Measurements from ENCODE around the gene CORO7. TPM values are rescaled to one million over a fixed set of nuclear protein-coding genes. Genes with fewer than 3 reads are reported as not detected.
"Not testable (repeated sequence)": the region's sequence is repeated elsewhere in the genome, so short reads cannot be mapped to it uniquely, and the experiment has no call there.

CORO7 gene
- polyA plus RNA-seq, 4 donors = 14.1 to 24.9 (median 21.6) TPM

DNA sequence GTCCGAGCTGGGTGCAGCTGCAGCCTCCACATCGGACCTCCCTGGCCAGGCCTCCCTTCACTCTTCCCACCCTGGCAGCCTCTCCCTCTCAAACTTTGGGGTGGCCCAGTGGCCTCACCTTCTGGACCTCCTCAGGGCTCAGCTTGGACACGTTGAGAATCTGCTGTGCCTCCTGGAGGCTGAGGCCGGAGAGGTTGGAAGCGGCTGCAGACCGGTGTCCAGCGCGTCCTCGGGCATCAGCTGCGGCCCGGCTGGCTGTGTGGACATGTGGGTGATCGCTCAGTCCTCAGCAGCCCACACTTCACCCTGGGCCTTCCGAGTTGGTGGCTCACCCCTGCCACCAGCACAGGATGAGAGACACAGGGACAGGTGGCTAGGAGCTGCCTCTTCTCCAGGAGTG lies 75.1 kb downstream of the CORO7 start:
- DNase-seq (ENCODE audit: low read depth in 4 of 4, low spot score in 2 of 4) = no peak

DNA sequence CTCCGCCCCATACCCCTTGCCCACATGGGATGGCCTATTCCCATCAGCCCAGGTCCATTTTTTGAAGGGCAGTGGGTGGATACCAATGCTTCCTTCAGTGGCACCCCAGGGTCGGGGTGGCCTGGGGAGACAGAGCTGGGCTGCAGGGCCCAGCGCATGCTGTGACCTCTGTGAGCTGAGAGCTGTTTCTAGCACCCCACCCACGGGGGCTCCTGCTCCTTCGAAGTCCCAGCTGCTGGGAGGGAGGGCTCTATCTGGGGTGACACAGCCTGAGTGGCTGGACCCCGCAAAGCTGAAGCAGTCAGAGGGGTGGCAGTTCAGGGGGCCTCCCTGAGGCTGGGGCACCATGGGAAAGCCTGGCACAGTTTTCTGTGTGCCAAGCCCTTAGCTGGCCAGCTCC lies 76.0 kb downstream of the CORO7 start:
- no peak for DNase-seq (ENCODE audit: low read depth in 4 of 4, low spot score in 2 of 4)

DNA sequence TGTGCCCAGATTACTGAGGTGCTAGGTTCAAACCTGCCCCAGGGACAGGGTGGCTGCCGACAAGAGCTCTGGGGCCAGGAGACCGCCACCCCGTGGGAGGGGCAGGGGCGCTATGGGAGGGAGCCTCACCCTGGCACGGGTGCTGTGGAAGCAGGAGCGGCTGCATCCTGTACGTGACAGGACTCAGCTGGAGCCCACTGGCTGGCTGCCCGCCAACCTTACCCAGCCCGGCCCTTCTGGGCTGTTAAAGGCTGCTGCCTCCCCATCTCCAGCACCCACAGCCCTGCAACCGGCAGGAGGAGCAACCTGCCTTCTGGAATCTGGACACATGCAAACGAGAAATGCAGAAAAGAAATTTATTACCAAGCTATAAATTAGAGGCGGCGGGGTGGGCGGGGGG lies 76.5 kb downstream of the CORO7 start:
- no peak for DNase-seq (ENCODE audit: low read depth in 4 of 4, low spot score in 2 of 4)

DNA sequence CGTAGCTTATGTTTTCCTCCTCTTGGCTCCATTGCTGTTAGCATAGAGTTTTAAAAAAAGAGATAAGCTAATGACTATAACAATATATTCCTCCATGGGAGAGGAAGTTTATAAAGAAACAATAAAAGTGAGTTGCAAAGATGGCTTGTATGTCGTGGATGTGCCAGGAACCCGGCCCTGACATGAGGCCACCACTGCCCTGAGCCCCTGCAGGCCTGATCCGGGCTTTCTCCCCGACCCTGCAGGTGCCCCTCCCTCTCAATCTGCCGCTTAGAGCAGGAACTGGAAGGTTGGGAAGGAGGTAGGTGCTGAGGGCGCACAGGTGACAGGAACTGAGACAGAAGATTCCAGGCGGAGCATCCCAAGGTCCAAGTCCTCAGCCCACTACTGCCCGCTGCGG lies 76.9 kb downstream of the CORO7 start:
- no peak for DNase-seq (ENCODE audit: low read depth in 4 of 4, low spot score in 2 of 4)

DNA sequence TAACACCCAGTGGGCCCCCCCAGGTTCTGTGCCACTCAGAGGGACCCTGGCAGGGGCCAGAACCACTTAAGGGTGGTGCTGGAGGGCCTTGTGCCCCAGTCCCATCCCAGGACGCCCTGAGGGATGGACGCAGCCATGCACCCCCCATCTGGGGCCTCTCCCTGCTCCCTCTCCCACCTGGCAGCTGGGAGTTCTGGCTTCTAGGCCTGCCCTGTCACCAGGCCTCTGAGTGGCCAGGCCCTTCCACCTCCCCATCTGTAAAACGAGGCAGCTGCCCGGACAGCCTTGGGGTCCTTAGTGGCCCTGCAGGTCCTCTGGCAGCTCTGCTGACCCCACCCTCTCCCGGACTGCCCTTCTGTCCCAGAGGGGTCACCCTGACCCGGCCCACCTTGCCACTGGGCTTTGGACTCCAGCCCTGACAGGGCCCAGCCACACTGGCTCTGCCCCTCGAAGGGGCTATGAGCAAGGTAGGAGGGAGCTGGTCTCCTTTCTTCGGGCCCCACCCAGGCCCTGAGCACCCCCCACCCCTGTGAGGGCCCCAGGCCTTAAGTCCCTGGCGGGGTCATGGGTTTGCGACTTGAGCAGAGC lies 77.6 kb downstream of the CORO7 start:
- DNase-seq (ENCODE audit: low read depth in 4 of 4, low spot score in 2 of 4) = no peak

DNA sequence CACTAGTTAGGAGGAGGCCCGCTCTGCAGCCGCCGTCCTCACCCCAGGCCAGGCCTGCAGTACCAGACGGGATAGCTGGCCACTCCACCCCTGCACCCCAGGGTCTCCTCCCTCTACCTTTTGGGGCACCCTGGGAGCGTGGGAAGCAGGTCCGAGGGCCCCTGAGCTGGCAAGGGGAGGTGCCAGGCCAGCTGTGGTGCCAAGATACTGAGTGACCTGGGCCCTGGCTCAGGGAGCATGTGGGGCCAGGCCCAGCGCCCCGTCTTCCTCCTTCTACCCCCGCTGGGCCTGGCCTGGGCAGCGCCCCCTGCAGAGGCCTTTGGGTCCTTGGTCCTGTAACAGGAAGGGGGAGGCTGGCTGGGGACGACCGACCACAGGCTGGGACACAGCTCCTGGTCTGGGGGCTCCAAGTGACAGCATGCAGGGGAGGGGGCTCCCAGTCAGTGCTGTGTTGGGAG lies 78.2 kb downstream of the CORO7 start:
- no peak for DNase-seq (ENCODE audit: low read depth in 4 of 4, low spot score in 2 of 4)

DNA sequence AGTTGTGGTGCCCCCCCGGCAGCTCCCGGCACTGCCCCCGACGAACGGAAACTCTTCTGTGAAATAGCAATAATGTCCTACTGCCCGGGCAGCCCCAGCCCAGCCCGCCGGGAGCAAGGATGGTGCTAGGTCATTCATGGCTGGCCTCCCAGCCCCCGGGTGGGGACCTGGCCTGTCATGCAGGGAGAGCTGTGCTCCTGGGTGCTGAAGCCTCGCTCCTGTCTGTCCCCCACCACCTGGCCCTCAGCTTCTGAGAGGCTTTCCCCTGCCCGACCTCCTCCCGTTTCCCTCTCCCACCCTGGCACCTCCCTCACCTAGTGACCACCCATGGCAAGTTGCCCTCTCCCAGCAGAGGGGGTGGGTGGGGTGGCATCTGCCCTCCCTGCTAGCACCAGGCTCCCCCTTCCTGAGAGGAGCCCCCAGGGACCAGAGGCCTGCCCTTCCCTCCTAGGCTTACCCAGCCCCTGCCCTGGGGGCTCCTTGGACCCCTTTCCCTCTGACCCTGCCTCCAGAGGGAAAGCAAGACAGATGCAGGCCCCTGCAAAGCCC lies 78.8 kb downstream of the CORO7 start:
- no peak for DNase-seq (ENCODE audit: low read depth in 4 of 4, low spot score in 2 of 4)

DNA sequence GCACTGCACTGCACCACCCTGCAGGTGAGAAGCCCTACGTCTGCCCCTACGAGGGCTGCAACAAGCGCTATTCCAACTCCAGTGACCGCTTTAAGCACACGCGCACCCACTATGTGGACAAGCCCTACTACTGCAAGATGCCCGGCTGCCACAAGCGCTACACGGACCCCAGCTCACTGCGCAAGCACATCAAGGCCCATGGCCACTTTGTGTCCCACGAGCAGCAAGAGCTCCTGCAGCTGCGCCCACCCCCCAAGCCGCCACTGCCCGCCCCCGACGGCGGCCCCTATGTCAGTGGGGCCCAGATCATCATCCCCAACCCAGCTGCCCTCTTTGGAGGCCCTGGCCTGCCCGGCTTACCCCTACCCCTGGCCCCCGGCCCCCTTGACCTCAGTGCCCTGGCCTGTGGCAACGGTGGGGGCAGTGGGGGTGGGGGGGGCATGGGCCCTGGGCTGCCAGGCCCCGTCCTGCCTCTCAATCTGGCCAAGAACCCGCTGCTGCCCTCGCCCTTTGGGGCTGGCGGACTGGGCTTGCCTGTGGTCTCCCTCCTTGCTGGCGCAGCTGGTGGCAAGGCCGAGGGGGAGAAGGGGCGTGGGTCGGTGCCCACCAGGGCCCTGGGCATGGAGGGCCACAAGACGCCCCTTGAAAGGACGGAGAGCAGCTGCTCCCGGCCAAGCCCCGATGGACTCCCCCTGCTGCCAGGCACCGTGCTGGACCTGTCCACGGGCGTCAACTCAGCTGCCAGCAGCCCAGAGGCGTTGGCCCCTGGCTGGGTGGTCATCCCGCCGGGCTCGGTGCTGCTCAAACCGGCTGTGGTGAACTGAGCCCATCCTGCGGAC lies 79.5 kb downstream of the CORO7 start:
- no peak for DNase-seq (ENCODE audit: low read depth in 4 of 4, low spot score in 2 of 4)

DNA sequence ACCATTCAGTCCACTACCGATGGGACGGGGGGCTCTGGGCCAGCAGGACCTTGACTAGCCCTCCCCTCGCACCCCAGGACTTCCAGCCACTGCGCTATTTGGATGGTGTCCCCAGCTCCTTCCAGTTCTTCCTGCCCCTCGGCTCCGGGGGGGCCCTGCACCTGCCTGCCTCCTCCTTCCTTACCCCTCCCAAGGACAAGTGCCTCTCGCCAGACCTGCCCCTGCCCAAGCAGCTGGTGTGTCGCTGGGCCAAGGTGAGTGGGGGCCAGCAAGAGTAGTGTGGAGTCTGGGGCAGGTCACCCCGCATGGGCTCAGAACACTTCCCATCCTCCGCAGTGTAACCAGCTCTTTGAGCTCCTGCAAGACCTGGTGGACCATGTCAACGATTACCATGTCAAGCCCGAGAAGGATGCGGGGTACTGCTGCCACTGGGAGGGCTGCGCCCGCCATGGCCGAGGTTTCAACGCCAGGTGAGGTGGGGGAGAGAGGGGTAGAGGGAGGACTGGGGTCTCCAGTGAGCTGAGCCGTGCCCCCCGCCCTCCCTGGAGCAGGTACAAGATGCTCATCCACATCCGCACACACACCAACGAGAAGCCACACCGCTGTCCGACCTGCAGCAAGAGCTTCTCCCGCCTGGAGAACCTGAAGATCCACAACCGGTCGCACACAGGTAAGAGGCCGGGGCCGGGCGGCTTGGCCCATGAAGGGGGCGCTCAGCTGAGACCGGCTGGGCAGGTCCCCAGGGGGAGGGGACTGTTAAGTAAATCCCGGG lies 81.5 kb downstream of the CORO7 start:
- DNase-seq (ENCODE audit: low read depth in 4 of 4, low spot score in 2 of 4) = no peak

DNA sequence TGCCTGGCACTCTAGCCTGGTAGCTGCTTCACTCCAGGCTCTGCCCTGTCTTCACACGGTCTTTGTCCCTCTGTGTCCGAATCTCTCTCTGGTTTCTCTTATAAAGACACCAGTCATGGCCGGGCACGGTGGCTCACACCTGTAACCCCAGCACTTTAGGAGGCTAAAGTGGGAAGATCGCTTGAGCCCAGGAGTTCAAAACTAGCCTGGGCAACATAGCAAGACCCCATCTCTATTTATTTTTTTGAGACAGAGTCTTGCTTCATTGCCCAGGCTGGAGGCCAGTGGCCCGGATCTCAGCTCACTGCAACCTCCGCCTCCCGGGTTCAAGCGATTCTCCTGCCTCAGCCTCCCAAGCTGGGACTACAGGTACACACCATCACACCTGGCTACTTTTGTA lies 82.7 kb downstream of the CORO7 start:
- DNase-seq (ENCODE audit: low read depth in 4 of 4, low spot score in 2 of 4) = not testable (repeated sequence)

DNA sequence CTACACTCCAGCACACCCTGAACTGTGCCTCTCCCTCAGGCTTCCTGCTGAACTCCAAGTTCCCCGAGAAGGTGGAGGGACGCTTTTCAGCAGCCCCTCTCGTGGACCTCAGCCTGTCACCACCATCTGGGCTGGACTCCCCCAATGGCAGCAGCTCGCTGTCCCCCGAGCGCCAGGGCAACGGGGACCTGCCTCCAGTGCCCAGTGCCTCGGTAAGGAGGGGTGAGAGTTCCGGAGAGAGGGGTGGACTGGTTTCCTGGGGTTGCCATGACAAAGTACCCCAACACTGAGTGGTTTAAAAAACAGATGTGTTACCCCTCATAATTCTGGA lies 83.1 kb downstream of the CORO7 start:
- DNase-seq (ENCODE audit: low read depth in 4 of 4, low spot score in 2 of 4) = no peak

DNA sequence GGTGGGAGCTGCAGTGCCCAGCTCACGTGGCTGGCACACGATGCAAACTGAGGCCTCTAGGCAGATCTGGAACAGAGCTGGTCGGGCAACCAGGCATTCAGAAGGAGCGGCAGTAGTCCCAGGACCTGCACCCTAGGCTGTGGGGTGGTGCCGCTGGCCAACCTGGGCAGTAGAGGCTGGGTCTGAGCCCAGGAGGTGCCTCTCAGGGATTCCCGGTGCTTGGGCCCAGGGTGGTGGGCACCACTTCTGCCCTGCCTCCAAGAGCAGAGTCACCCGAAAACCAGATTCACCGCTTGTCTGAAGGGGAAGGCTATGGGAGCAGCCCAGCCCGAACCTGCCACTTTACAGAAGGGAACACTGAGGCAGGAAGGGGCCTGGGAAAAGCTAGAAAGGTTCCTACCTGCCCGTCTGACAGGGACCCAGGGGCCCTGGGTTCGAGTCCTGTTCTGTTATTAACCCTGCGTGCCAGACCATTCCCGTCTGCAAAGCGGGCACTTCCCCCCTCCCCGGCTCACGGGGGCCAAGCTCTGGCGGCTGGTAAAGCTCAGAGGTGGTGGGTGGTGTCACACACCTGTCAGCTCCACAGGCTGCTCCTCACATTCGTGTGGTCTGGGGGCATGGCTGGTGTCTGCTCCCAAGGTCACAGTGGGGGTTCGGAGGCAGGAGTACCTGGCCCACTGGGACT lies 83.6 kb downstream of the CORO7 start:
- DNase-seq (ENCODE audit: low read depth in 4 of 4, low spot score in 2 of 4) = no peak

DNA sequence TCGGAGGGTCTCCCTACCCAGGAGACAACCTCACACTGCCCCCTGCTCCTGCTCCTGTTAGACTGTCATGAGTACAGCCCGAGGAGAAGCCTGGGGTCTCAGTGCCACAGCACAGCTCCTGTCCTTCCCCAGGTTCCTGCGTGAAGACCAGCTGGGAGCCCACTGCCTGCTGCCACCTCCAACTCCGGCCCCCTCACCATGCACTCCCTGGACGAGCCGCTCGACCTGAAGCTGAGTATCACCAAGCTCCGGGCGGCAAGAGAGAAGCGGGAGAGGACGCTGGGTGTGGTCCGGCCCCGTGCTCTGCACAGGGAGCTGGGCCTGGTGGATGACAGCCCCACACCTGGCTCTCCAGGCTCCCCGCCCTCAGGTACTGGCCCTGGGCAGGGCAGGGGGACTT lies 84.3 kb downstream of the CORO7 start:
- no peak for DNase-seq (ENCODE audit: low read depth in 4 of 4, low spot score in 2 of 4)

DNA sequence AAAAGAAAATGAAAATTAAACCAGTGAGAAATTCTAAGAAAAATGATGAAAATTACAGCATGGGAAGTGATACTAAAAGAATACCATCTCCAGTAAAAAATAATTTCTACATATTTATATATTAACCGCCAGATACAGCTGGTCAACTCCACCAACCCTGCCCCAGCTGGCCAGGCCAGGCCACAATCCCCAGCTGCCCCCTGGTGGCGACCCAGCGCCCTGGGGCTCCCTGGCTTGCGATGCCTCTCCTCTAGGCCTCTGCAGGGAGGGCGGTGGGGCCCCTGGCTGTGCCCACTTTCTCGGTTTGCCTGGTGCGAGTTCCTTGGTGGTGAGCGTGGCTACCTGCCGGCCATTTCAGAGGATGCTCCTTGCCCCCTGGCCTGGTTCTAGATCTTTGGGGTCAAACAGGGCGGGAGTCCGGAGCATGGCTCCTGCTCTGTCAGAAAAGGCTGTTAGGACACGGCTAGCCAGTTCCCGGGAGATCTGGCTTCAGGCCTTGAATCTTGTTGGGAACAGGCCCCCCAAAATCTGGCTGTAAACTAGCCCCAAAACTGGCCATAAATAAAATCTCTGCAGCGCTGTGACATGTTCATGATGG lies 86.0 kb downstream of the CORO7 start:
- DNase-seq (ENCODE audit: low read depth in 4 of 4, low spot score in 2 of 4) = no peak

DNA sequence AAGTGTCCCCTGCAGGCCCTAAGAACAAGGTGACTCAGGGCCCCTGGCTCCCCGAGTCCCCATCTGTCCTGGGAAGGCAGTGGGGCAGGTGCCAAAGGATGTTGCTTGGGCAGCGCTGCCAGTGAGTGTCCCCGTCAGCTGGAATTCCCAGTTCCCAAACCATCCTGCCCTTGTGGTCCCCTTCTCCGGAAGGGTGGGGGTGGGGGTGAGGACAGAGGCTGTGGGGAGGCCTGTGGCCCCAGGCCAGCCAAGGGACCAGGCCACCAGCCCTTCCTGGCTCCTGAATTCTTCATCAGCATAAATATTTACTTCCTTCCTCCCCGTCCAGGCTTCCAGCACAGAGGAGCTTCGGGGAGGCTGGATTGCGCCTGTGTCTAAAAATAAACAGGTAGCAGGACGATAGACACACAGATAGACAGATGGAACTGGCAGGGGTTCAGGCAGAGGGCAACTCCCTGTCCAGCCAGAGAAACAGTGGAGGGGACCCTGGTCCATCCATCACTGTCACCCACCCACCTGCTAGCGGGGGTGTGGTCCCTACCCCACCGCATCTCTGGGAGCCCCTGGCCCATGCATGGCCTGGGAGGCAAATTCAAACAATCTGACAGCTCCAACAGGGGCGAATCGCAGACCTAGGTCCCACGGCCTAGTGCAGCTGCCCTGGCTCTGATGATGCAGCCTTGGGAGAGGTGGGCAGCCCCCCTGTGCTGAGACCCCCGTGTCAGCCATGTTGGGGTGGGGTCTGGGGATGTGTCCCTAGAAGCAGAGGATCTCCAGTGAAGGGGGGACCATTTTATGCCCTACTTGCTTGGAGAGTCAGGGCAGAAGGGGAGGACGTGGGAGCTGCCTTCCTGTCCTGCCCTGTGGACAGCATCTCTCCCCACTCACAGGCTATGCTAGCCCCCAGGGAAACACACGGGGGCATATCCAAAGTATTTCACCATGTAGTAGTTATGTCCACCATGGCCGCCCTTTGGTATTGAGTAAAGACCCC lies 87.3 kb downstream of the CORO7 start:
- no peak for DNase-seq (ENCODE audit: low read depth in 4 of 4, low spot score in 2 of 4)

DNA sequence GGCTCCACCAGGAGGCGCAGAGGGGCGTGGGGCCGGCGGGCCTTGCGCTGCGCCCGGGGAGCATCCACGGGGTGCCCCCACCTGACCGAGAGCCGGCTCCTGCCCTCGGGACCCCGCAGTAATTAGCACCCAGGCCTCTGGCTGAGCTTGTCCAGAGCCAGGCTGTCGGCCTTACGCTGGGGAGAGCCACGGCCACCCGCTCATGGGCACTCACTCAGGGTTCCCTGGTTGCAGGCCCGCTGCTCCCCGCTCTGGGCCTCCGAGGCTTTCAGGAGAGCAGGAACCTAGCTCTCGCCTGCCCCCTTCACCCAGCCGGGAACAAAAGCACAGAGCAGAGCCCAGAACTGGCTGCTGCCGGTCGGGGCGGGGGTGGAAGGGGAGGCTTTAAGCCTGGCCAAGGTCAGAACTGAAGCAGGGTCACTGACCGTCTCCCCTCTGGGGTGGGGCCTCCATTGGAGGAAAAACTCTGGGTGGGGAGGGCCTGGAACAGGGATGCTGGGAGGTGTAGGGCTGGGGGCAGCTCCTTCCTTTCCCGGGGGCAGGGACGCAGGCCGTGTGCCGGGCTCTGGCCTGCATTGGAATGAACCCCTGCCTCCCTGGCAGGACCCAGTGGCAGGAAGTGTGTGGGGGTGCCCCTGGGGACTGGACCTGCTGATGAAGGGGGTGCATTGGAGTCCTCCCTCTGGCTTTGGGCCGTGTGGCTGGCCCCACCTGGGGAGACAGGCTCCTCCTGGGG lies 88.2 kb downstream of the CORO7 start:
- no peak for DNase-seq (ENCODE audit: low read depth in 4 of 4, low spot score in 2 of 4)

DNA sequence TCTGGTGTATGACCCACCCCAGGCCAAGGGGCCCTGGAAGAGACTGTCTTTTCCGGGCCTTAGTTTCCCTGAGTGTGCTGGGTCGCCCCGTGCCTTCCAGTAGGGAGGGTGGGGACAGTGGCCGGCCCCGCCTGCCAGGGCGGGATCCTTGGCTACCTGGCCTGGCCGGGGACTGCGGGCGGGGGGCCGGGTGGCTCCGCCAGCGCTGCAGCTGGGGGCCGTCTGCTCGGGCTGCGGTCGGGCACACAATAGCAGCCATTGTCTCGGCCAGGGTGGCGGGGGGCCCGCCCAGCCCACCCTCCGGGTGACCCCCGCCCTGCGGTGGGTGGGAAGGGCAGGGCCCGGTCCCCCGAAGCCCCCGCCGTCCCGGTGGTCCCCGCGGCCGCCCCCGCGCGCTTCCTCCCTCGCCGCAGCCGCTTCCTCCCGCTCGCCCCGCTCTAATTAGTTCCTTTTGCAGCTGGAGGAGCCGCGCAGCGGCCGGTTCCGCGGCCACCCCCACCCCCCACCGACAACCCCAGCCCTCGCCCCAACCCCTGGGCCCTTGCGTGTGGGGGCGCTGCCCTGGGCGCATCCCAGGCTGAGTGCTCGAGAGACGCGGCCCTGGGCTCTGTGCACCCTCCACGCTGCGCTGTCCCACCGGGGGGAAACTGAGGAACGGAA lies 88.9 kb downstream of the CORO7 start:
- no peak for DNase-seq (ENCODE audit: low read depth in 4 of 4, low spot score in 2 of 4)

DNA sequence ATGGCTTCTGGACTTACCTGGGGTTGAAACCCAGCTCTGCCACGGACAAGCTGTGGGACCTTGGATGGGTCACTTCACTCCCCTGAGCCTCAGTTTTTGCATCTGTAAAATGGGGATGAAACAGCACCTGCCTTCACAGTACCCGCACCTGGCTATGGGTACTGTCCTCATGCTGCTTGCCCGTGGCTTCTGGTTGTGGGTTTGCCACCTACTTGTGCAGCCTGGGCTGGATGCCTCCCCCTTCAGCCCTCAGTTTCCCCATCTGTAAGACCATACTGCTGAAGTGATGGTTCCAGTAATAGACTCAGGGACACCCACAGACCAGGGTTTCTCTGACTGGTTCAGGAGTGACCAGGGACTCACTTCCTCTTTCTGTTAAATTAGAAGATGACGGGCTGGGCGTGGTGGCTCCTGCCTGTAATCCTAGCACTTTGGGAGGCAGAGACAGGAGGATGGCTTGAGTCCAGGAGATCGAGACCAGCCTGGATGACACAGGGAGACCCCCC lies 91.1 kb downstream of the CORO7 start:
- no peak for DNase-seq (ENCODE audit: low read depth in 4 of 4, low spot score in 2 of 4)

All from left renal cortex interstitium (tissue), 4 donors.